VCaP (cell line): ENCODE data around the gene SPTBN1.

ENCODE experiments used
- H3K27ac ChIP-seq: fragments of 450-650 bp; 2 replicates; pipeline ENCODE4 v1.5.1; 2017
- TF ChIP-seq, protein P1 (sequence below): fragments of 450-650 bp; conservative IDR thresholded peaks from 2 replicates; pipeline ENCODE4 v1.5.1; 2017; ENCODE audit warnings: mild to moderate bottlenecking, moderate library complexity

Gene SPTBN1

DNA sequence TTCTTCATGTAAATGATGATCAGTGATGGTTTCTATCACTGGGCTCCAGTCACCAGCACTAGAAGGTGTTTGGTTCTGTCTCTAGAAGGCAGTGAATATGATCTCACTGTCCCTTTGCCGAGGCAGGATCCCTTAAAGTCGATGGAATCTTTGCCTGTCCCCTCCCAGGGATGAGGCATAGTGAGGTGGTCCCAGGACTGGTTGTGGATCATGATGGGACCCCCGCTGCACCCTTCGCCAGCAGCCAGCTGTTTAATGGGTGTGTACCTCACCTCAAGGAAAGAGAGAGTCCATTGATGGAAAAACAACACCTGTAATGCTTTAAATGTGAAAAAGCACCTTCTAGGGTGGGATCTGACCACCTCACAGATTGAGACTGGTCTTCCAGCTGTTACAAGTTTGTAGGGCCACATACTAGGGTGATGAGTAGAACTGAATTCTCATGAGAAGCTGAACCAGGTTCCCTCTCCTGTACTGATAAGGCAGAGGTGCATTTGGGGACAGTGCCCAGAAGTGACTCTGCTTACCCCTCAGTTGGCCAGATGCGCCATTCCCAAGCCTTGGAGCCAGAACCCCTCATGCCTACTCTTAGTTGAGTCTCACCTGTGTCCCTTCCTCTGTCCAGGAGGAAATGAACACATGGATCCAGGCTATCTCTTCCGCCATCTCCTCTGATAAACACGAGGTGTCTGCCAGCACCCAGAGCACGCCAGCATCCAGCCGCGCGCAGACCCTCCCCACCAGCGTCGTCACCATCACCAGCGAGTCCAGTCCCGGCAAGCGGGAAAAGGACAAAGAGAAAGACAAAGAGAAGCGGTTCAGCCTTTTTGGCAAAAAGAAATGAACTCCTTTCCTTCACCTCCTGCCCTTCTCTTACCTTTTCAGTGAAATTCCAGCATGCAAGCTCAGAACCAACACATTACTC, 211.9 kb downstream of the SPTBN1 start:
- H3K27ac ChIP-seq, result no peak overlapping the region
- TF ChIP-seq, protein P1, sequence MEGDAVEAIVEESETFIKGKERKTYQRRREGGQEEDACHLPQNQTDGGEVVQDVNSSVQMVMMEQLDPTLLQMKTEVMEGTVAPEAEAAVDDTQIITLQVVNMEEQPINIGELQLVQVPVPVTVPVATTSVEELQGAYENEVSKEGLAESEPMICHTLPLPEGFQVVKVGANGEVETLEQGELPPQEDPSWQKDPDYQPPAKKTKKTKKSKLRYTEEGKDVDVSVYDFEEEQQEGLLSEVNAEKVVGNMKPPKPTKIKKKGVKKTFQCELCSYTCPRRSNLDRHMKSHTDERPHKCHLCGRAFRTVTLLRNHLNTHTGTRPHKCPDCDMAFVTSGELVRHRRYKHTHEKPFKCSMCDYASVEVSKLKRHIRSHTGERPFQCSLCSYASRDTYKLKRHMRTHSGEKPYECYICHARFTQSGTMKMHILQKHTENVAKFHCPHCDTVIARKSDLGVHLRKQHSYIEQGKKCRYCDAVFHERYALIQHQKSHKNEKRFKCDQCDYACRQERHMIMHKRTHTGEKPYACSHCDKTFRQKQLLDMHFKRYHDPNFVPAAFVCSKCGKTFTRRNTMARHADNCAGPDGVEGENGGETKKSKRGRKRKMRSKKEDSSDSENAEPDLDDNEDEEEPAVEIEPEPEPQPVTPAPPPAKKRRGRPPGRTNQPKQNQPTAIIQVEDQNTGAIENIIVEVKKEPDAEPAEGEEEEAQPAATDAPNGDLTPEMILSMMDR, result no peak

DNA sequence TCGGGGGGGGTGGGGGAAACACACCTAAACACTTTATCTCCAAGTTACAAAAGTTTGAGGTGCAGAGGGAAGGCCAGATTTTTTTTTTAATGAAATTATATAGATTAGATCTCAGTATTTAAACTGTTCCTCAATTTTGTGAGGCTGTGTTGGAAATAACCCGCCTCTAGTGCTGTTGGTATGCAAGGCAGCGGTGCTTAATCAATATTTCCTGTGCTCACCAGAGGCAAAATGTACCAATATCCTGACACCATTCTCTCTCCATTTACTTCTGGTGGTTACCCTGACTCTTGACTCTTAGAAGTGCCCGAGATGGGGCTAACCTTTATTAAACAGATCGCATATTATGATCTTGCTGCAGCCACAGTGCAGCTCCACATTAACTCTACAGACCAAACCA, 212.6 kb downstream of the SPTBN1 start:
- TF ChIP-seq, protein P1, result no peak
- H3K27ac ChIP-seq, result no peak overlapping the region

DNA sequence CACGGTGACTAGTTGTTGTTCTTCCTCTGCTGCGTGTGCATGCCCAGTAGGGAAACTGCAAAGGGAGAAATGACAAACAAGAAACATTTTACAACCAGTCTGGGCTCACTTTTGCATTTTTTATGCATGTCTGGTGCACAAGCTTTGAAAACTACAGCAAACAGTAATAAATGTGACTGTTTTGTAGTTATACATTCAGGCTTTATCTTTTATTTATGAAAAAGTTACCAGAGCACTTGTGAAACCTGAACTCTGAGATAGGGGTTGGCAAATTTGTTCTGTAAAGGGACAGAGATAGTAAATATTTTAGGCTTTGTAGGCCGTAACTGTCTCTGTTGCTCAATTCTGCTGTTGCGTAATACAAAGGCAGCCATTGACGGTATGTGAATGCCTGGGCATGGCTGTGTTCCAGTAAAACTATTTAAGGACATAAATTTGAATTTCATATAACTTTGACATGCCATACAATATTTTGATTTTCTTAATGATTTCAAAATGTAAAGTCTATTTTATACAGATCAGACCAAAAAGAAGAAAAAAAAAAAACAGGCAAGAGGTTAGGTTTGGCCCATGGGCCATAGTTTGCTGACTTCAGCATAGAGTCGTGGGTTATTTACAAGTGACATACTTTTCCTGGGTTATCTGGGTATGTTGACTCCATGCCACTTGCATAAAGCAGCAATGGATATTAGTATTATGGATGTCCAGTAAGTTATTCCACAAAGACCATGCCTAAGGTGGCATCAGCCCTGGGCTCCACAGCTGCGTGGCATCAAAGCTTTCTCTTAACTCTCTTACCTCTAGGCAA, 213.8 kb downstream of the SPTBN1 start:
- H3K27ac ChIP-seq, result no peak overlapping the region
- TF ChIP-seq, protein P1, result no peak

DNA sequence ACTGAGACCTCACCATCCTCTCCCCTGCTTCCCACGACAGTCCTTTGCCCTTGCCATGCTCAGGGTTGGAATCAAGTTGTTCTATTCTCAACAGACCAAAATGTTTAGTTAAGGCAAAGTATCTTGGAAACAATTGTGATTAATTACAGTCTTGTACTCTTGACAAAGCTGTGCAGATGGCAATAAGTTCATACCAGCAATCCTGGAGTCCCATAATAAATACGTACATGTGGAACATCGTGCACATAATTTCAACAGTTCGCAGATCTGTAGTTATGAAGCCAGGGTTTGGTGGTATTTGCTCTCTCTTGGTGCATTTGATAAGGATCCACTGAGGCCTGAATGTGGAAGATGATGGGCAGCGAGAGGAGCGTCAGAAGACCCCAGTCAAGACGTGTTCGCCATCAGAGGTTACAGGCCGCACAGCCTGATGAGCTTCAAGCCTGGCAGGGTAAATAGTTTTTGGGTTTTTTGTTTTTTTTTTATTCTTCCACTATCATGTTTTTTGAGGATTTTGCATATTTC, 214.4 kb downstream of the SPTBN1 start:
- H3K27ac ChIP-seq, result no peak overlapping the region
- TF ChIP-seq, protein P1, result no peak

DNA sequence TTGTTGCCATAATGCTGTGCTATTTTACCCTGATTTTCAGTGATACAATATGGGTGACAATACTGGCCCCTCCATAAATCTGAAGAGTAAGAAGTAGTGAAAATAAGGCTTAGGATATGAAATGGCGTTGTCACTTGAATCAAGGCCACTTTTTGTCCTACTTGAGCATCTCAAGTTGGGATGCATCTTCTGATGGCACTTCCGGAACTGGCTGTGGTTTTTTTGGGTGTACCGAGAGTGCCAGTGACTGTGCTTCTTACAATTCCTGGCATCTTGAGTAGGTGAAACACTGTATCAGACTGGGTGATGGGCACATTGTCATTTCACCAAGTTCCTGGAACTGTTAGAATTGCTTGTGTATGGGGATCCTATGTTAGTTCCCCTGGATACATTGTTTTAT, 214.9 kb downstream of the SPTBN1 start:
- TF ChIP-seq, protein P1, result no peak
- no peak overlapping the region for H3K27ac ChIP-seq

DNA sequence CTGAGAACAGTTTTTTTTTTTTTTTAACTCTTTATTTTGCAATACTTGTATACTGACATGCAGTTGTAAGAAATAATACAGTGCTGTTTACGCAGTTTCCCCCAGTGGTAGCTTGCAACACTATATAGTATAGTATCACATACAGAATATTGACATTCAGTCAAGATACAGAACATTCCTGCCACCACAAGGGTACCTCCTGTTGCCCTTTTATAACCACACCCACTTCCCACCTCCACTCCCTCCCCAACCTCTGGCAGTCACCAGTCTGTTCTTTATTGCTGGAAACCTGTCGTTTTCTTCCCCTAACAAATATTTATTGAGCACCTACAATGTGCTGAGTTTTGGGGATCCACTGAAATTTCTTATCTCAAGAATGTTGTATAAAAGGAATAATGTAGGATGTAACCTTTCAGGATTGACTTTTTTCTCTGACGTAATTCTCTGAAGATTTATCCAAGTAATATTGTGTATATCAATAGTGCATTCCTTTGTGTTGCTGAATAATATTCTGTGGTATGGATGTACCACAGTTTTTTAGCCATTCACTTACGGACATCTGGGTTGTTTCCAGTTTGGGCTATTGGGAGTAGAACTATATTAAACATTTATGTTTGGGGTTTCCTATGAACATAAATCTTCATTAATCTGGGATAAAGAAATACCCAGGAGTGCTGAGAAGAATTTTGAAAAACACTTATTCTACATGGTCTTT, 215.9 kb downstream of the SPTBN1 start:
- no peak overlapping the region for H3K27ac ChIP-seq
- TF ChIP-seq, protein P1, result no peak
